Small intestine (tissue), 4 donors: ENCODE measurements around the gene RNPC3. TPM values are rescaled to one million over a fixed set of nuclear protein-coding genes. Genes with fewer than 3 reads are reported as not detected.

ENCODE experiments used
- polyA plus RNA-seq, 4 donors: library from polyadenylated mRNA; stranded (reverse) in 3 of 4; unstranded in 1 of 4; fragments of 200-250 nt in 3 of 4; fragments of 120-200 nt in 1 of 4; gene quantifications; one replicate each; pipeline versions ENCODE4 v1.2.1 to v1.2.3, GENCODE V29; 2013
- donor health status: healthy with polysubstance abuse.
- donor health status: Bipolar disorder and iron deficiency.
- donor health status: healthy.

Gene RNPC3
- polyA plus RNA-seq, 4 donors: 3.1 to 44.8 (median 7.4) TPM

Other genes with a start within 250 kb of the RNPC3 start
- gene AMY2B, start 45.9 kb downstream of the RNPC3 start, polyA plus RNA-seq: 10 to 100 TPM in 3 of 4 donors, 1 to 10 TPM in 1; 5.7 to 33.3 (median 24.0) TPM
- gene AMY2A, start 91.7 kb downstream of the RNPC3 start, polyA plus RNA-seq: 1 to 10 TPM in 2 of 4 donors, not detected in 2; 1.6 to 2.7 TPM
- not detected for gene AMY1A, start 130.1 kb downstream of the RNPC3 start, polyA plus RNA-seq
- gene AMY1B, start 170.5 kb downstream of the RNPC3 start, polyA plus RNA-seq: not detected
- gene AMY1C, start 224.2 kb downstream of the RNPC3 start, polyA plus RNA-seq: not detected